MM.1S (cell line): ENCODE results near the gene KLF15.

Source experiments
- CTCF ChIP-seq: fragments of 300-600 bp; sonication (generic); IDR thresholded peaks from 2 replicates; pipeline ENCODE4 v1.5.1; 2016; ENCODE audit warnings: antibody characterized with exemption, low read length, mixed read lengths
- EZH2 ChIP-seq: fragments of 300-600 bp; sonication (generic); optimal IDR thresholded peaks from 2 replicates; pipeline ENCODE3; 2017; ENCODE audit warnings: low read depth, mild to moderate bottlenecking, antibody characterized with exemption, low read length, mixed read lengths
- EZH2phosphoT487 ChIP-seq: fragments of 300-600 bp; sonication (generic); IDR thresholded peaks from 2 replicates; pipeline ENCODE4 v1.6.1; 2018; ENCODE audit warnings: antibody characterized with exemption, low read length

GRCh38 chr3:126346466-126346865 is 10.7 kb downstream of the KLF15 start:
- TF ChIP-seq CTCF (no peak), EZH2 (no peak), EZH2phosphoT487 (no peak)
